Measurements from ENCODE around the gene MED27.
"Not testable (repeated sequence)": the region's sequence is repeated elsewhere in the genome, so short reads cannot be mapped to it uniquely, and the experiment has no call there.

Gene MED27

GRCh38 chr9:132014218-132014805, 65.4 kb downstream of the MED27 start:
- H3K36me3 ChIP-seq = peaks cover 0 to 13% (median 10%) of the 10 kb centered on the region in 3 donors
- no peaks in the 10 kb centered on the region for H3K9me3 ChIP-seq
- no peak overlapping the region for H3K4me3 ChIP-seq
- no peak for TF ChIP-seq CTCF (IDR thresholded peaks at IDR 0.05)
- no peak overlapping the region for H3K27ac ChIP-seq
- no peaks in the 10 kb centered on the region for H3K27me3 ChIP-seq
- peaks cover 0 to 9% (median 0%) of the 10 kb centered on the region in 4 donors for H3K4me1 ChIP-seq
- intact Hi-C loops (cut with DNase I; ENCODE audit: low total_unique reads) = no loop called here
- no peak for DNase-seq

- H3K36me3 ChIP-seq = peaks cover 0 to 13% (median 10%) of the 10 kb centered on the region in 3 donors
- H3K27me3 ChIP-seq = no peaks in the 10 kb centered on the region
- DNase-seq = no peak
- no peak overlapping the region for H3K27ac ChIP-seq
- H3K4me3 ChIP-seq = no peak overlapping the region
- intact Hi-C loops (cut with DNase I; ENCODE audit: low total_unique reads) = no loop called here
- H3K4me1 ChIP-seq = no peaks in the 10 kb centered on the region
- TF ChIP-seq CTCF (IDR thresholded peaks at IDR 0.05) = no peak
- no peaks in the 10 kb centered on the region for H3K9me3 ChIP-seq
Observed at GRCh38 chr9:132012704-132013357, 66.8 kb downstream of the MED27 start.

- Histone ChIP-seq H3K9me3 (no peaks in the 10 kb centered on the region), H3K36me3 (peaks cover 0 to 13% (median 10%) of the 10 kb centered on the region in 3 donors), H3K4me1 (peaks cover 0 to 2% (median 0%) of the 10 kb centered on the region in 4 donors), H3K27ac (no peak overlapping the region), H3K4me3 (no peak overlapping the region), H3K27me3 (no peaks in the 10 kb centered on the region)
- intact Hi-C loops (cut with DNase I; ENCODE audit: low total_unique reads) = no loop called here
- no peak for TF ChIP-seq CTCF (IDR thresholded peaks at IDR 0.05)
- DNase-seq = no peak
Observed at GRCh38 chr9:132011896-132012295, 67.8 kb downstream of the MED27 start.

GRCh38 chr9:132011309-132011708, 68.4 kb downstream of the MED27 start:
- Histone ChIP-seq H3K4me1 (peaks cover 0 to 7% (median 0%) of the 10 kb centered on the region in 4 donors), H3K27me3 (no peaks in the 10 kb centered on the region), H3K4me3 (no peak overlapping the region), H3K9me3 (no peaks in the 10 kb centered on the region), H3K36me3 (peaks cover 0 to 13% (median 10%) of the 10 kb centered on the region in 3 donors), H3K27ac (no peak overlapping the region)
- no peak for TF ChIP-seq CTCF (IDR thresholded peaks at IDR 0.05)
- DNase-seq = no peak
- intact Hi-C loops (cut with DNase I; ENCODE audit: low total_unique reads) = no loop called here

GRCh38 chr9:132010201-132010600, 69.5 kb downstream of the MED27 start:
- H3K9me3 ChIP-seq; H3K4me3 ChIP-seq; DNase-seq; intact Hi-C loops (cut with DNase I; ENCODE audit: low total_unique reads); H3K27me3 ChIP-seq; H3K27ac ChIP-seq; H3K4me1 ChIP-seq: not testable (repeated sequence)
- H3K36me3 ChIP-seq = peaks cover 0 to 13% (median 10%) of the 10 kb centered on the region in 3 donors

Data from tibial artery (tissue), 4 donors.